ENCODE results near the gene FAM149B1. TPM values are rescaled to one million over a fixed set of nuclear protein-coding genes. Genes with fewer than 3 reads are reported as not detected.

FAM149B1 gene
- total and polyA plus RNA-seq, 10 of the 15 experiments (the other 5 are each of a cell fraction or from before 2014, with no cell fraction given), result 6.6 to 20.9 (median 11.2) TPM

GRCh38 chr10:73167783-73168464 lies at the start of gene FAM149B1, which contains the start of gene ECD (continued):
- TF ChIP-seq SMAD1 (IDR thresholded peaks at IDR 0.05; ENCODE audit: low read depth, partially characterized antibody) (peak; percentile 73), PRDM15 (CRISPR knock-in tag; IDR thresholded peaks at IDR 0.05) (no peak), ZBTB33 (IDR thresholded peaks at IDR 0.05) (no peak), IRF4 (IDR thresholded peaks at IDR 0.05; ENCODE audit: low read depth, low read length) (peak; percentile 57; the same call in 1 of the 2 replicates), TCF7 (IDR thresholded peaks at IDR 0.05; ENCODE audit: borderline replicate concordance) (no peak), MXI1 (IDR thresholded peaks at IDR 0.05; ENCODE audit: low read depth, low read length) (0 out of 2 replicates have a peak, but pooled peaks have one; percentile 44), REST (IDR thresholded peaks at IDR 0.05; ENCODE audit: low read depth, low read length) (no peak), JUND (IDR thresholded peaks at IDR 0.05; ENCODE audit: low read depth, low read length) (no peak), SUZ12 (IDR thresholded peaks at IDR 0.05; ENCODE audit: unreplicated experiment) (no peak), KAT2A (conservative IDR thresholded peaks at IDR 0.05; ENCODE audit: control insufficient read depth, low read depth, low read length) (no peak), JUNB (IDR thresholded peaks at IDR 0.05) (no peak), PKNOX1 (IDR thresholded peaks at IDR 0.05) (no peak), SMAD5 (IDR thresholded peaks at IDR 0.05; ENCODE audit: low read depth) (peak; percentile 89), HDGF (IDR thresholded peaks at IDR 0.05) (no peak), MEF2A (IDR thresholded peaks at IDR 0.05; ENCODE audit: insufficient read depth, low read depth, low read length) (peak; percentile 64)
